GM19035 (cell line): ENCODE results near the gene SLC35B2.

Source experiments
- ATAC-seq: cut with Tn5 transposase; IDR thresholded peaks from one replicate; pipeline ENCODE4 v1.9.1; 2021; ENCODE audit not compliant: unreplicated experiment

Gene SLC35B2

DNA sequence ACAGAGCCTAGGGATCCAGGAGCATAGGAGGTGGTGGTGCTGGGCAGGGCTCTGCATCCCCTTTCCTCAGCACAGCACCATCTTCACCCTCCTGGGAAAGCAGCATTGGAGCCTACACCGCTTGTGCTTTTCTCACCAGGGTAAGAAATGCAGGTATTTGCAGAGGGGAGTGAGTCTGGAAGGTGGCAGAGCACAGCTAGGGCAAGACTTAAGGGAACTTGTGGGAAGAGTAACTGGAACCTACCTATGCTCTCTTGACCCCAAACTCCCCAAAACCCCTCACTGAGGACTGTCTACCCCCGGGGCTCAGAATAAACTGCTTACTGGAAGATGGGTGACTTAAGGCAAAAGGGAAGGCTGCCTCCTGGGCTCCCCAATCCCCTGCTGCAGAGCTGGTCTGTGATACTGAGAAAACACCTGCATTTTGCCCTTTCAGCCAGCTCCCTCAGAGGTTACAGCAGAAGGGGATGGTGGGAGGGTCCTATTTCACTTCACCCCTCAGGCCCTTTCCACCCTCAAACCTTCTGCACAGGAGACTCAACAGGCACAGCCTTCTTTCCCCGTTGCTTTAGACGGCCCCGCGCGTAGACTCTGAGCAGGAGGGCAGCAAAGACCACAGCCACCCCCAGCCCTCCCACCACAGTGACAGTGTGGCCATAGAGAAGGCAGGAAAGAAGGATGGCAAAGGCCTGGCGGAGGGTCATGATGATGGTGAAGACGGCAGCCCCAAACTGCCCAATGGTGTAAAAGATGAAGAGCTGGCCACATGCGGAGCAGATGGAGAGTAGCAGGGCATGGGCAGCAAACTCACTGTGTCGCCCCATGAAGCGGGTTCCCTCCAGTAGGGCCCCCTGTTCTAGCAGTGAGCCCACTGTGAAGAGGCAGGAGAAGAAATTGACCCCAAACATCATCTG lies 2.9 kb downstream of the SLC35B2 start:
- no peak for ATAC-seq

DNA sequence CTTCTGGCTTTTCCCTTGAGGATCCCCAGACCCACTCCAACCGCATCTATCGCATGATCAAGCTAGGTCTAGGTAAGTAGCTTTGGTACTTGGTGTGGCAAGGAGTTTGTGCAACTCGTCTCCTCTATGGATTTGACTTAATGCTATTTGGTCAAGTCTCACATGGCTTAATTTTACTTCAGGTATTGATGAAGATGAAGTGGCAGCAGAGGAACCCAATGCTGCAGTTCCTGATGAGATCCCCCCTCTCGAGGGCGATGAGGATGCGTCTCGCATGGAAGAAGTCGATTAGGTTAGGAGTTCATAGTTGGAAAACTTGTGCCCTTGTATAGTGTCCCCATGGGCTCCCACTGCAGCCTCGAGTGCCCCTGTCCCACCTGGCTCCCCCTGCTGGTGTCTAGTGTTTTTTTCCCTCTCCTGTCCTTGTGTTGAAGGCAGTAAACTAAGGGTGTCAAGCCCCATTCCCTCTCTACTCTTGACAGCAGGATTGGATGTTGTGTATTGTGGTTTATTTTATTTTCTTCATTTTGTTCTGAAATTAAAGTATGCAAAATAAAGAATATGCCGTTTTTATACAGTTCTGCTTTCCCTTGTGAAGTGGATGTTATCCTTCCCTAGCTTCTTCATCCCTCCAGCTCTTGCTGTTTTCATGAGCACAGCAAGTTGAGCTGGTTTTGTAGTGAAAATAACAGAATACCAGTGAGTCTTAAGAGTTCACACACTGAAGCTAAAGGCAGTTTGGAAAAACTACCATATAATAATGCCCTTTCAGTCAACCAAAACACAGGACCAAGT lies 3.8 kb downstream of the SLC35B2 start:
- no peak for ATAC-seq

DNA sequence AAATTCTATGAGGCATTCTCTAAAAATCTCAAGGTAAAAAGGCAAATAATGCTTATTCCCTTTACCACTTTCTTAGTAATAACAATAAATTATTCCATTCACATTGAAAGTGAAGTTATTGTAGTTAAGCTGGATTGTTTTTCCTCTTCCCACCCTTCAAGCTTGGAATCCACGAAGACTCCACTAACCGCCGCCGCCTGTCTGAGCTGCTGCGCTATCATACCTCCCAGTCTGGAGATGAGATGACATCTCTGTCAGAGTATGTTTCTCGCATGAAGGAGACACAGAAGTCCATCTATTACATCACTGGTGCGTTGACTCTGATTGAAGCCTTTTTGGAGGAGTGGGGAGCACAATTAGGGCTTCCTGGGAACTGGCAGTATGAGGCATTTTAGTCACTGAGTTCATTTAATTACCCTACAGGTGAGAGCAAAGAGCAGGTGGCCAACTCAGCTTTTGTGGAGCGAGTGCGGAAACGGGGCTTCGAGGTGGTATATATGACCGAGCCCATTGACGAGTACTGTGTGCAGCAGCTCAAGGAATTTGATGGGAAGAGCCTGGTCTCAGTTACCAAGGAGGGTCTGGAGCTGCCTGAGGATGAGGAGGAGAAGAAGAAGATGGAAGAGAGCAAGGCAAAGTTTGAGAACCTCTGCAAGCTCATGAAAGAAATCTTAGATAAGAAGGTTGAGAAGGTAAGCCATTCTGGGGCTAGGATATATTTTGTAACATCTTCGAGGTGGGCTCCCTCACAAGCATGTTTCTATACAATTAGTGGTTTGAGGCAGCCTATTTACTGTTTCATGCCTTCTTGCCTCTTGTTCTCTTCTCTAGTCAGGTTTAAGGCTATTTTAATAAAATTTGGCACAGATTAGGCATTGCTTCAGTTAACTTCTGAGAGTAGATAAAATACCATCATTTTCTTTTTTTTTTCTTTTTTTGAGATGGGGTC lies 5.5 kb downstream of the SLC35B2 start:
- ATAC-seq: no peak

DNA sequence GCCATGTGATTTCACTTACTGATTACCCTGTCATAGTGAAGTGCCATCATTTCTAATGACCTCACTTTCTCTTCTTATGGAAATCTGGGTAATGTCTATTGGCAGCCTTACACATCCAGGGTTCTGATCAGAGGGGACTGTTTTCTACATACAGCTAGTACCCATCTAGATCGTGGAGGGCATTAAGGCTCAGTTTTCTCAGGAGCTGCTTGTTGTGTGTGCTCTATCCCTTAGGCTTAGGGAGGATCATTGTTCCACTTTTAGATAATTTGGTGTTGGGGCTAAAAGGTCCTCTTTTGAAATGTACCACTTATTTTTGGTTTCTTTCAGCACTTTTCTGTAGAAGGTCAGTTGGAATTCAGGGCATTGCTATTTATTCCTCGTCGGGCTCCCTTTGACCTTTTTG lies 6.6 kb downstream of the SLC35B2 start:
- ATAC-seq: no peak

DNA sequence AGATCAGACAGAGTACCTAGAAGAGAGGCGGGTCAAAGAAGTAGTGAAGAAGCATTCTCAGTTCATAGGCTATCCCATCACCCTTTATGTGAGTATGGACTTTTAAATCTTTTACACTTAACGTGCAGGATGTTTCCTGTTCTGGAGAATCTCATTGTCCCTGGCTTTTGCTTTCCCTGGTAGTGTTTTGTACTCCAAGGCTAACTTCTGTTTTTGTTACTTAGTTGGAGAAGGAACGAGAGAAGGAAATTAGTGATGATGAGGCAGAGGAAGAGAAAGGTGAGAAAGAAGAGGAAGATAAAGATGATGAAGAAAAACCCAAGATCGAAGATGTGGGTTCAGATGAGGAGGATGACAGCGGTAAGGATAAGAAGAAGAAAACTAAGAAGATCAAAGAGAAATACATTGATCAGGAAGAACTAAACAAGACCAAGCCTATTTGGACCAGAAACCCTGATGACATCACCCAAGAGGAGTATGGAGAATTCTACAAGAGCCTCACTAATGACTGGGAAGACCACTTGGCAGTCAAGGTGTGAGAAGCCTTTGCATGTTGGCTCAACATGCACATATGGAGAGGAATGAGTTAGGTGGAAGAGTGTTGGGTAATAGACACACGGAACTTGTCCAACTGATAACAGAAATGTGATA lies 7.1 kb downstream of the SLC35B2 start:
- no peak for ATAC-seq

DNA sequence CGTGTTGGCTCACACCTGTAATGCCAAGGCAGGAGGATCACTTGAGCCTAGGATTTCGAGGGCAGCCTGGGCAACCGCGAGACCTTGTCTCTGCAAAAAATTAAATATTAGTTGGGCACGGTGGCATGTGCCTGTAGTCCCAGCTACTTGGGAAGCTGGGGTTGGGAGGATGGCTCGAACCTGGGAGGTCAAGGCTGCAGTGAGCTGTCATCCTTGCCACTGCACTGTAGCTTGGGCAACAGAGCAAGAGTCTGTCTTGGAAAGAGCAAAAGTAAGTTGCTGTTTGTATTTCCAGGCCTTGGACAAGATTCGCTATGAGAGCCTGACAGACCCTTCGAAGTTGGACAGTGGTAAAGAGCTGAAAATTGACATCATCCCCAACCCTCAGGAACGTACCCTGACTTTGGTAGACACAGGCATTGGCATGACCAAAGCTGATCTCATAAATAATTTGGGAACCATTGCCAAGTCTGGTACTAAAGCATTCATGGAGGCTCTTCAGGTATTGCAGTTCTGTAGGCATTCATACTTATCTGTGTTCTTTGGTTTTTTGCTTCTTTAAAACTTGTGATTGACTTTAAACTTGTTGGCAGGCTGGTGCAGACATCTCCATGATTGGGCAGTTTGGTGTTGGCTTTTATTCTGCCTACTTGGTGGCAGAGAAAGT lies 8.1 kb downstream of the SLC35B2 start:
- ATAC-seq: no peak

DNA sequence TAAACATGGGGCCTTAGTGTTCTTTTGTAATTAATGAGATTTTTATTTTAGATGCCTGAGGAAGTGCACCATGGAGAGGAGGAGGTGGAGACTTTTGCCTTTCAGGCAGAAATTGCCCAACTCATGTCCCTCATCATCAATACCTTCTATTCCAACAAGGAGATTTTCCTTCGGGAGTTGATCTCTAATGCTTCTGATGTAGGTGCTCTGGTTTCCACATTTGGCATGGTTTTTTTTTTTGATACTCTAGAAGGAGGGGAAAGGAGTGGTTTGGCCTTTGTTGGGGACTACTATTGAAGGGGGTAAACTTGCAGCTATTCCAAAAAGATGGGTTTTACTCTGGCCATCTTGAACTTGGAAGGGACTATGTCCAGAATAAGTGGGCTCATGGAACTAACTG lies 8.7 kb downstream of the SLC35B2 start:
- ATAC-seq: no peak

DNA sequence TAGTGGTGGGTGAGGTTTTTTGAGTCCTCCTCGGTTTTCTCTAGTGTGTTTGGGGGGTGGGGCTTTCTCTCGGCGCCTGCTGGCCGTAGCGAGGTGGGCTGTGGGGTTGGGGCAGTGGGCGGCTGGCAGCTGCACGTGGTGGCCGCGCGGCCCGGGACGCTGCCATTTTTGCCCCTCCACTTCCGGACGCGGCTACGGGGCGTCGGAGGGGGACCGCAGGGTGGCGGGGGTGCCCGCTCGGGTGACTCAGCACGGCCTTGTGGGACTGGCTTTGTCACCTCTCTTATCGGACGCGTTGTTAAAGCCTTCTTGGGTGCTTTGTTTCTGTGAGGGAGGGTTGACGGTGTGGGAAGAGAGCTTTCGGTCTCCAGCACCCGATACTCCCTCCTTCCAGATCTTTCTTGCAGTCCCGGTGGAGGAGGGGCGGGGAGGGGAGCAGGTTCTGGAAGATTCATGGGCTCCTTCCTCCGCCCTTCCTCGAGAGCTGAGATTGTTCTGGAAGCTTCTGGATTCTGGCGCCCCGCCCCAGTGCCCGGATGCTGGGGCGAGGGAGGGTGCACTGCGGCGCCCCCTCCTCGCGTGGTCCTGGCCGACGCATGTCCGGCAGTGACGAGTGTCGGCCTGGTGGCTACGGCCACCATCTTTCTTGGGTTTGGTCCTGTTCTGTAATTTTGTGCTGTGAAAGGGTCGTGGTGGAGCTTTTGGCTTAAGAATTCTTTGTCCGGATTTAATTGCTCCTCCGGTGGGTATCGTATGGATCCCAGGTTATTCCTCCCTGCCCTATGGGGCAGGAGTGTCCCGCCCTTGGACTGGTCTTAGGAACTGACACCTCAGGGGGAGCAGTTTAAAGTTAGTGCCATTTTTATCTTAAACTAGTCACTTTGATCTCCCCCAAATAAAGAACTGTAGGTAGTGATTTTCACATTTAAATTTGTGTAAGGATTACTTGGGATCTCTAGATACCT lies 9.7 kb downstream of the SLC35B2 start:
- ATAC-seq: peak; percentile 29

DNA sequence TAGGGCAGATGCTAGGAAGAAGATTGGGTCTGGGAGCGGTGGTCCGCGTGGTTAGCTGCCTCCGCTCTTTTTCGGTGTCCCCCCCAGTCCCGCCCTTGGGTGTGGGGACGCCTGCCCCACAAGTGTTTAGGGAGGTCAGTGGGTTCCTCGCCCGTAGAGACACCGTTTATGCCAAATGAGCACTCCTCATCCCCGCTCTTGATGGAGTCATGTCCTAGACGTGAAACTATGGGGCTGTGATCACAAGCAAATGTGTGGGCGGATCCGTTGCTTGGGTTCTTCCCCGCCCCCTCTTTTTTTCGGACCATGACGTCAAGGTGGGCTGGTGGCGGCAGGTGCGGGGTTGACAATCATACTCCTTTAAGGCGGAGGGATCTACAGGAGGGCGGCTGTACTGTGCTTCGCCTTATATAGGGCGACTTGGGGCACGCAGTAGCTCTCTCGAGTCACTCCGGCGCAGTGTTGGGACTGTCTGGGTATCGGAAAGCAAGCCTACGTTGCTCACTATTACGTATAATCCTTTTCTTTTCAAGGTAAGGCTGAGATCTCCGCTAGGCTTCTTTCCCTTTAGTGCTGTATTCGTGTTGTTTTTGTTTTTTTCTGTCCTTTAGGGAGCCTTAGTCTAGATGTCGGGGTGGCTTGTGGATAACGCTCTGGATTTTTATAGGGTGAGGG lies 10.5 kb downstream of the SLC35B2 start, which contains the start of gene HSP90AB1:
HSP90AB1 (plus strand) TSS at position 439 of the 675 bp plus-strand sequence. CDS start 1,529 bp downstream, outside the sequence.
- peak; percentile 71 for ATAC-seq

DNA sequence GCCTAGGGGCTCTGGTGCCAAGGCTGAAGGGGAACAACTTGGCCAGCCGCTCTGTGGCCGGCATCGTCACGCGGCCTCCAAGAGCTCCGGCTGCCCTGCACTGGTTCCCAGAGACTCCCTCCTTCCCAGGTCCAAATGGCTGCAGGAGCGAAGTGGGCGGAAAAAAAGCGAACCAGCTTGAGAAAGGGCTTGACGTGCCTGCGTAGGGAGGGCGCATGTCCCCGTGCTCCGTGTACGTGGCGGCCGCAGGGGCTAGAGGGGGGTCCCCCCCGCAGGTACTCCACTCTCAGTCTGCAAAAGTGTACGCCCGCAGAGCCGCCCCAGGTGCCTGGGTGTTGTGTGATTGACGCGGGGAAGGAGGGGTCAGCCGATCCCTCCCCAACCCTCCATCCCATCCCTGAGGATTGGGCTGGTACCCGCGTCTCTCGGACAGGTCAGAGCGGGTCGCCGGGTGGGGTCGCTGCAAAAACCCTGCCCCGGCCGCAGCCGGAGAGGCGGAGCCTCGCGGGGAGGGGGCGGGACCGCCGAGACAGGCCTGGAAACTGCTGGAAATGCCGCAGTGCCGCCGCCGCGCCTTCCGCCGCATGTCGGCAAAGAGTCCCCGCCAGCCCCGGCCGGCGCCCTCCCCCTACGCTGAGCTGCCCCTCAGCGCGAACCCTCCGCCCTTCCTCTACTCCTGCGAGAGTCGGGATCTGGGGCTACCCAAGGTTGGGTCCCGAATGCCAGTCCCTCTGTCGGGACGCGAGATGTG lies 11.2 kb downstream of the SLC35B2 start:
- peak; percentile 57 for ATAC-seq

DNA sequence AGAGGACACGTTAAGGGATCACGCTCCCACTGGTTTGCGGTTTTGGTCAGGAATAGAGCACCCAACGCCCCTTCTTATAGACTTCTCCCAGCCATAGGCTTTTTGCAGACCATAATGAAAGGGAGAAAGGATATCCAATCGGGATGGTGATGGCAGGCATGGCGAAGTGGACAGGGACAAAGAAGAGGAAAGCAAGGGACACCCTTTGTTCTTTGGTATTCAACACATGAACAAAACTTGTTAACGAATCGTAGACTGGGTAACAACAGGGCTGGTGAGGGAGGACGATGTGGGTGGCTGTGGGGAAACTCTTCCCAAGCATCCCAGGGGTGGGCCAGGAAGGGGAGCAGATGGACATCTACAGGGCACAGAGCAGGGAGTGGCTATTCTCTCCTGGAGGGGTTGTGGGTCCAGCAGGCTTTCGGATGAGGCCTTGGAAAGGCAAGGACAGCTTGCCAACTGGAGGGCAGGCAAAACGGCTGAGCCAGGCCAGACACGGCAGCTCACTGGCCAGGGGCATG lies 11.9 kb downstream of the SLC35B2 start:
- ATAC-seq: no peak

DNA sequence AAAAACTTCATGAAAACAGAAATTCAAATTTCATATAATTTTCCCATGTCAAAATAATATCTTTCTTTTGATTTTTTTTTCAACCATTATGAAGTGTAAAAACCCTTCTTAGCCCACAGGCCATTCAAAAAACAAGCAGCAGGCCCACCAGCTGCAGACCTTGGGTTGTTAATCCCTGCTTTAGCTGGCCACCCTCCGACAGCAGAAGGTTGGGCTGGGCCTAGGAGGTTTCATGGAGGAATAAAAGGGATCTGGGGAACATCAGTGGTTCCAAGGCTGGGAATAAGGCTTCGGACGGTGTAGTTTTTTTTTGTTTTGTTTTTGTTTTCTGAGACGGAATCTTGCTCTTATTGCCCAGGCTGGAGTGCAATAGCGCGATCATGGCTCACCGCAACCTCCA lies 14.0 kb downstream of the SLC35B2 start:
- ATAC-seq: no peak

DNA sequence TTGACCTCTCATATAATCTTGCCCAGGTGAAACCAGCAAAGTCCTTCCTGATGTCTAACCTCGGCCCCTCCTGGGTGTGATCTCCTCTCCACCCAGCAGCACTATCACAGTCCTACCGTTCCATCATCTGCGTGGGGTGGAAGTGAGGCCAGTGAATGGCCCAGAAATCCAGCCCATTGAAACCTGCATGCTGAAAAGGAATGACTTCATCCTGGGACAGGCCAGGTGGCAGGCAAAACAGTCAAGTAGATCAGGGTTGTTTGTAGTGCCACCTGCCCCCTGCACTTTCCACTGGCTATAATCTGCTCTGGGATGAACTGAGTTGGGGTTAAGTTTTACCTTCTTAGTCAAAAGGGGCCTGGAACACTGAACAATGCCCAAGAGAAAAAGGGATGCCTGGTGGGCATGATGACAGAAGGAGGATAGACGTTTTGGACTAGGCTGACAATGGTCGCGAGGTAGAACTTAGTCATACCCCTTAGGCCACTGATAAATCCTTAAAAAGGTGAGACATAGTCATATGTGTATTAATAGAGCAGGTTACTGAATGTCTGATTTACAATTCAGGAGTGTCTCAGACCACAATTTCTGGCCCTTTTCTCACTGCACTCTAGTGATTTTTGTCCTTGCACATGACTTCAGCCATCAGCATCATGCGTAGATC lies 18.5 kb downstream of the SLC35B2 start:
- ATAC-seq: no peak

DNA sequence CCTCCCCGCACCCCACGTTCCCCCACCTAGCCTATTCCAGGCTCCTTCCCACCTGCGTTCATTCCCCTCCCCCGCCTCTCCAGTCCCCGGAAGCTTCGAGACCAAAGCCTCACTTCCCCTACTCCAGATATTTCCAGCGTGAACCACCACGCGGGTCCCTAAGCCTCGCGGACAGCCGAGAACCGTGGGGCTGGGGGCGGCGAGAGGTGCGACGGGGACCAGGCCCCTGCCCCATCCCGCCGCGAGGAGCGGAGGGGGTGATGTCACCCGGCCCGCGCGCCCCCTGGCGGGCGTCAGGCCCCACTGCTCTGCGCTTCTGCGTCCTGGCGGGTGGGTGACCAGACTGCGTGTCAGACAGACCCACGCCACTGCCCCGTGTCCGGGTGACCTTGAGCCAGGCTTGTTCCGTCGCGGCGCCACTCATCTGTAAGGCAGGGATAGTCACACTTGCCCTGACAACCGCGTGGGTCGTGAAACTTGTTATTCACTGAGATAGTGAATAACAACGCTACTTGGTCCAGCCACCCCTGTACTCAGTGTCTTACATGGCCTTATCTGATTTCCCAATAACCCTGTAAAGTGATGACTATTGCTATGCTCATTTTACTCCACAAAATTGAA lies 19.4 kb downstream of the SLC35B2 start:
- peak; percentile 86 for ATAC-seq

DNA sequence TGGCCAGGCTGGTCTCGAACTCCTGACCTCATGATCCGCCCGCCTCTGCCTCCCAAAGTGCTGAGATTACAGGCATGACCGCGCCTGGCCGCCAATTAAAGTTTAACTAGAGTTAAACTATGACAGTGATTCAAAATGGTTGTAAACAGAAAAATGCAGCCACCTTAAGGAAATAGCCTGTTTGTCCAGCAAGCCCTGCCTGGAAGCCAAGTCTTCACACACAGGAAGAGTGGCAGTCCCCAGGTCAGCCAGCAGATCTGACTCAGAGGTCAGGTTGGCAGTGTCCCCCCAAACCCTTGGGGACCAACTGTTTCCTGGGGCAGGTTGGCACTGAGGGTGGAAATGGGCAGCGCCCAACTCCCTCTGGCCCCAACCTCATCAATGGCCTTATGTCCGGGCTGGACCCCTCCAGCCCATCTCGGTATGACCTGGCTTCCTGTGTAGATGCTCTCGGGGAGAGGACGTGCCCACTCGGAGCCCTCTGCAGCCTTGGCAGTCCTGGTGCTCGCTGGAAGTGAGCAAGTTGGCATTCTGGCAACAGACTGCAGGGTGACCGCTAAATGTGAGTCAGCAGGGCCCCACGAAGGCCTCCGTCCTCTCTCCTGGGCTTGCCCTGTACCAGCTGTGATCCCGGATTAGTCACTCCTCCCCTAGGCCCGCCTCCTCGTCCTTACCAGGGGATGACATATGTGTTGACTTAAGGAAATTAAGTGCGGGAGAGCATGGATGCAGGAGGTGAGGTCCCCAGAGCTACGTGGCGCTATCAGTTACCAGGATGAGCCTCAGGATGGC lies 20.1 kb downstream of the SLC35B2 start:
- peak; percentile 47 for ATAC-seq
